Measurements from ENCODE around the gene CAMK1. TPM values are rescaled to one million over a fixed set of nuclear protein-coding genes. Genes with fewer than 3 reads are reported as not detected.

The CAMK1 gene
- total and polyA plus RNA-seq, 2 donors (not counting 3 experiments of a cell fraction or from before 2014, with no cell fraction given): 23.5 to 28.4 TPM

DNA sequence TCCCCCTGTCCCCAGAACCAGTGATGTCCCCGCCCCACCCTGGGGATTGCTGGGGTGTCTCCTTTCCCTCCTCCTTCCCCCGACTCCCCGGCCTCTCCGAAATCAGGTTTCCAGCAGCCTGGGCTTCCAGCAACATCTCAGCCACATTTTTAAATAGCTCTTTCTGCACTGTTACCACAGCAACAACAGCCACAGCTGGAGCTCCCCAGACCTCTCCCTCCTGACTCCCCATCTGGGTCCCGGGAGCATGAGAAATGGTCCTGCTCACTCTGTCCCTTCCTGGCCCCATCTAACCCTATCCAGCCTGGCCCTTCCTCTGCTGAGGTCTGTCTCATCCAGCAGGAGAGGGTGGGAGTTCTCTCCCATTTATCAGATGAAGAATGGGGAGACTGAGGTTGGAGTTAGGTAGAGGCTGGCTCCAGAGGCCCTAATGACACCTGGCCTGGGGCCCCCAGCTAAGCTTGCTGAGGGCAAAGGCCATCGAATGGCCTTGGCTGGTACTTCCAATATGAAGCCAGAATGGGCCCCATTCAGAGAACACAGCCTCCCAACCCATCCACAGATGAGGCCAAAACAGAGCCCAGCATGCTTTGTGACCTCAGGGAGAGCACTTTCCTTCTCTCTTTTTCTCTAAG, 1.5 kb downstream of the CAMK1 start:
- no peak overlapping the region for H3K4me2 ChIP-seq (ENCODE audit: insufficient read depth, low read length)
- no peak for FAIRE-seq
- ChIA-PET POLR2A (no interaction called here), CTCF (interaction anchor here (1.6 kb wide), 1 partner anchor 13 kb away, joined by 5 read pairs; no protein-coding TSS in a partner anchor)
- H3K27me3 ChIP-seq (ENCODE audit: control insufficient read depth in 2 of 2, insufficient read depth in 2 of 2, low read length in 2 of 2): no peaks in the 10 kb centered on the region
- dilution Hi-C loops (cut with MboI; ENCODE audit: extremely low pct_ligation_motif_present, low sequenced_read_pairs): no loop called here
- TF ChIP-seq POLR2AphosphoS5 (IDR thresholded peaks at IDR 0.05; ENCODE audit: insufficient read depth, low read depth, low read length) (no peak), JUN (IDR thresholded peaks at IDR 0.05; ENCODE audit: borderline replicate concordance, insufficient read depth, insufficient read length, low read depth) (no peak), CTCF (IDR thresholded peaks at IDR 0.05; ENCODE audit: extremely low read depth in 1 of 2, insufficient read depth in 1 of 2, low read depth in 1 of 2, low read length in 2 of 2) (no peak), GATA2 (IDR thresholded peaks at IDR 0.05; ENCODE audit: insufficient read depth, insufficient read length, low read depth, low read length) (no peak), POLR2A (IDR thresholded peaks at IDR 0.05; ENCODE audit: low read depth, low read length) (no peak), FOS (IDR thresholded peaks at IDR 0.05; ENCODE audit: borderline replicate concordance, insufficient read depth, low read length) (no peak), MYC (IDR thresholded peaks at IDR 0.05; ENCODE audit: low read depth, low read length) (no peak), EZH2 (IDR thresholded peaks at IDR 0.05; ENCODE audit: borderline replicate concordance, low read depth, low read length, severe bottlenecking) (no peak)
- TF ChIP-seq, protein P1, sequence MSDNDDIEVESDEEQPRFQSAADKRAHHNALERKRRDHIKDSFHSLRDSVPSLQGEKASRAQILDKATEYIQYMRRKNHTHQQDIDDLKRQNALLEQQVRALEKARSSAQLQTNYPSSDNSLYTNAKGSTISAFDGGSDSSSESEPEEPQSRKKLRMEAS (IDR thresholded peaks at IDR 0.05; ENCODE audit: insufficient read depth, insufficient read length): no peak
- no peak overlapping the region for H3K9ac ChIP-seq (replicated peaks; ENCODE audit: extremely low read depth, insufficient read depth, low read length)
- BruUV-seq (replicated peaks): no TSS peak
- H3K79me2 ChIP-seq (ENCODE audit: control insufficient read depth, insufficient read depth, low read length): peaks cover 6% of the 10 kb centered on the region
- peaks cover 18% of the 10 kb centered on the region for H3K4me1 ChIP-seq (ENCODE audit: control insufficient read depth, extremely low read depth, insufficient read depth, low read length)
- no peak overlapping the region for H2AFZ ChIP-seq (ENCODE audit: low read depth, low read length)
- H3K27ac ChIP-seq (ENCODE audit: insufficient read depth, low read depth, low read length): no peak overlapping the region
- H3K4me3 ChIP-seq (replicated peaks in 1 of 3; ENCODE audit: insufficient read depth in 1 of 3, low read depth in 1 of 3, low read length in 3 of 3): no peak overlapping the region
- H3K9me1 ChIP-seq (replicated peaks; ENCODE audit: control insufficient read depth, extremely low read depth, insufficient read depth, low read length): no peaks in the 10 kb centered on the region
- H3K36me3 ChIP-seq (ENCODE audit: control insufficient read depth in 2 of 2, extremely low read depth in 1 of 2, insufficient read depth in 2 of 2, low read length in 2 of 2): peaks cover 0 to 2% of the 10 kb centered on the region in 2 experiments
- no peaks in the 10 kb centered on the region for H4K20me1 ChIP-seq (replicated peaks; ENCODE audit: control insufficient read depth, extremely low read depth, insufficient read depth, low read length)
- intact Hi-C loops (cut with micrococcal nuclease): no loop called here
- no peak for DNase-seq (ENCODE audit: low read depth, low spot score)
- H3K9me3 ChIP-seq (replicated peaks; ENCODE audit: control insufficient read depth, insufficient read depth, low read length): no peaks in the 10 kb centered on the region
